HG03196 (cell line): ENCODE measurements around the gene STARD7.
A peak's percentile ranks its signal among the peaks of the same experiment; 100 is the strongest.
"Not testable (repeated sequence)": the region's sequence is repeated elsewhere in the genome, so short reads cannot be mapped to it uniquely, and the experiment has no call there.

Source experiments
- ATAC-seq: cut with Tn5 transposase; IDR thresholded peaks from one replicate; pipeline ENCODE4 v1.9.1; 2021; ENCODE audit not compliant: unreplicated experiment

Gene STARD7

GRCh38 chr2:96150007-96150640 is 58.5 kb downstream of the STARD7 start:
- ATAC-seq = no peak

DNA sequence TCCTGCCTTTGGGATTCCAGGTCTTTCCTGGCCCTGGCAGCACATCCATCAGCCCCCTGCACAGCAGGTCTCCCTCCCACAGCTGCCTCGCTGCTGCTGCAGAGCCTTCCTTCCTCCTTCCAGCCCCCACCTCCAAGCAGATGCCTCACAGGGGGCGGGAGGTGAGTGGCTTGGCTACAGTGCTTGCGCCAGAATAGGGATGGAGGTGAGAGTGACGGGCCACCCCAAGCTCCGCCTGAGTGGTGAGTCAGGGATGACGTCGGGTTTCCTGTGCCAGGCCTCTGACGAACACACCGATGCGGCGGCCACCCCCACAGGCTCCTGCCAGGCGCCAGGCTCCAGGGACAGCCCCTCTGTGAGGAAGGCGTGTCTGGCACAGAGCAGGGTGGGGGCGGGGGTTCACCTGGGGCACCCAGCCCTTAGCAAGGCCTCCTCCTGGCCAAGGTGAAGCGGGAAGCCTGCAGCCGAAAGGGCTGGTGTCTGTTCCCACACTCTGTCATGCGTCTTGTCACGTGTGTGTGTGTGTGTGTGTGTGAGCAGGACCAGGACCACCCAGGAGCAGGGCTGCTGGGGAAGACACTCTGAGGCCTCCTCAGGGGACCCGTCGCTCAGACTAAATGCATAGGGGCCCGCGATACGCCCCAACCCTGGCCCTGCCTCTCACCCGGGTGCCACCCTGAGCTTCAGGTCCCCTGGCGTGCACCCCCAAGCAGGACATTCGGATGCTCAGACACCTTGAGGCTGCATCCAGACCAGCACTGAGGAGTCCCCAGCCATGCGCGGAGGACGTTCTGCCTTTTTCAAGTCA is 60.0 kb downstream of the STARD7 start:
- peak; percentile 32 for ATAC-seq

DNA sequence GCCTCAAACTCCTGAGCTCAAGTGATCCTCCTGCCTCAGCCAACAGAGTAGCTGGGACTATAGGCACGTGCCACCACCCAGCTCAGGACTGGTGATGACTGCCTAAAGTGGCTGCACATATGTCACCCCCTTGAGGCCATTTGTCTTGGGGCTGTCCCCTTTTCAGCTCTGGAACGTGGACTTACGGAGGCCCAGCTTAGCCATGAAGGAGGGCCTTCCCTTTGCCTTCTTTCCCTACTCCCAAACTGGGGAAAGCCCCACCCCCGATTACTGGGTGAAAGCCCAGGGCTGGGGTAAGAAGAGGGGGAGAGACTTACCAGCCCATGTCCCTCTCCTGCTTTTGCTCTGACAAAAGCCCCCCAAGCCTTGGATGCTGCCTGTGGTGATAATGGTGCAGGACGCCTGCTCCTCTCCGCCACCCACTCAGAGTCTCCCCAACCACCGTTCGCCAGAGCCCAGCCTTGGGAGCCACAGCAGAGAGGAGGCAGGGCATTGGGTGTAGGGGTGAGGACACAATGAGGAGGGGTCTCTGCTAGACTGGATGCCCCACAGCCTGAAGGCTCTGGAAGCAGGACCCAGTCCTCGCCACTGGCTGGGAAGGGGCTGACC is 60.9 kb downstream of the STARD7 start:
- ATAC-seq = no peak

- peak; percentile 2 for ATAC-seq
Observed at GRCh38 chr2:96146881-96147592, 61.6 kb downstream of the STARD7 start.

DNA sequence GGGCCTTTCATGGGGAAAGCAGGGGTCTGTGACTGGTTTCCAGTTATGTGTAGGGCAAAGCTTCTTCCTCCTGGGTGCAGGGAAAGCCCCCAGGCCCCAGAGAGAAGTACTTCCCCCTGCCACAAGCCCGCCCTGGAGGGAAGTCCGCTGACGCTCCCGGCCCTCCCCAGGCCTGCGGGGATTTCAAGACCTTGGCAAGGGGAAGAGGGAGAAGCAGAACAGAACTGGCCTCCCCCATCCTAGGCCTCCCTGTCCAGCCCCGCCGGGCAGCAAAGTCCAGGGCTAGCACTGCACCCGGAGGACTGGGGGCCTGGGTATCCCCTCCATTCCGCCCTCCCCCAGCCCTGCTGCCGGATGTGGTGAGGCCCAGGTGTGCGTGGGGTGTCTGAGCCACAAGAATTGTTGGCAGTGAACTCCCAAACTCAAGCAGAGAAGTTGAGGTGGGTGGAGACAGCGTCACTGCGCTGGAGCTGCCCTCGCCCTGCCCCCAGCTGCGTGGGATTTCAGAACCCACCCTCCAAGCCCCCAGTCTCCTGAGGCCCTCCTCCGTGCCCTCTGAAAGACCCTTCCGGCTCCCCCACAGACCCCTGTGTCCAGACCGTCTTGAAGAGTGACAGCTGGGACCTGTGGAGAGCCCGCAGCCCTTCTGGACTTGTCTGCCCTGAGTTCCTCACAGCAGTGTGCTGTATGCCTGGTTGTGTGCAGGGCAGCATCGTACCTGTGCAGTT is 62.3 kb downstream of the STARD7 start:
- peak; percentile 25 for ATAC-seq

GRCh38 chr2:96145848-96146152 is 62.8 kb downstream of the STARD7 start:
- no peak for ATAC-seq

DNA sequence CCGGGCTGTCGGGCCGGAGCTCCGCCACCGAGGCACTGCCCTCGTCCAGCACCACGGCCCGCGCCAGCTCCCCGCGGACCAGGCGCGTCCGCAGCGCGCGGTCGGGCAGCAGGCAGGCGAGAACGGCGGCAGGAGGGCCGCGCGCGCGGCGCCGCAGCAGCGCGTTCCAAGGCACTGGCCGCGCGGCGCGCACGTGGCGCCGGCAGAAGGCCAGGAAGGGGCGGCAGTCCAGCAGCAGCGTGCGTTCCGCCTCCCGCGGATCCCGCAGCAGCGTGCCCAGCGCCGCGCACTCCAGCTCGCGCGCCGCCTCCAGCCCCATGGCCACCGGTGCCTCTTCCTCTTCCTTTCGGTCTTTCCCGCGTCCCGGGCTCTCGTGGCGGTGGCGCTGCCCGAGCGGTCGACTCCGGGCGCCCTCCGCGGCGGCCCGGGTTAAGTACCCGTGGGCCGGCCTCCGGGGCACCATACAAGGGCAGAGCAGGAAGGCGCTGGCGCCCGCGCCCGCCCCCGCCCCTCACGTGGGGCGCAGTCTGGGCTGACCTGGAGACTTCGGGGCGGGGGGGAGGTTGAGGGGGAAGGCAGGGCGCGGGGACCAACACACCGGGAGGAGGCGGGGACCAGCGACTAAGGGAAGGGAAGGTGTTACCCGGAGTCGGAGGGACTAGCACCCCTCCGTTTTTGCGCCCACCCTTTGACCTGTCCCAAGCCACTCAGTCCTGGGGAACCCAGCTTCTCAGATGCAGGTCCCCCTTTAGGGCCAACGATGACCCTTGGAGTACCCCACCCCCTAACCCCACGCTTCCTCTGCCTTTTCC is 63.4 kb downstream of the STARD7 start, which contains the start of gene DUSP2:
TSS of gene DUSP2 (minus strand) at position 405 of the 812 bp plus-strand sequence. CDS start at position 319, 86 bp downstream.
- peak; percentile 41 for ATAC-seq

- ATAC-seq = no peak
Observed at GRCh38 chr2:96144481-96145035, 64.1 kb downstream of the STARD7 start.

DNA sequence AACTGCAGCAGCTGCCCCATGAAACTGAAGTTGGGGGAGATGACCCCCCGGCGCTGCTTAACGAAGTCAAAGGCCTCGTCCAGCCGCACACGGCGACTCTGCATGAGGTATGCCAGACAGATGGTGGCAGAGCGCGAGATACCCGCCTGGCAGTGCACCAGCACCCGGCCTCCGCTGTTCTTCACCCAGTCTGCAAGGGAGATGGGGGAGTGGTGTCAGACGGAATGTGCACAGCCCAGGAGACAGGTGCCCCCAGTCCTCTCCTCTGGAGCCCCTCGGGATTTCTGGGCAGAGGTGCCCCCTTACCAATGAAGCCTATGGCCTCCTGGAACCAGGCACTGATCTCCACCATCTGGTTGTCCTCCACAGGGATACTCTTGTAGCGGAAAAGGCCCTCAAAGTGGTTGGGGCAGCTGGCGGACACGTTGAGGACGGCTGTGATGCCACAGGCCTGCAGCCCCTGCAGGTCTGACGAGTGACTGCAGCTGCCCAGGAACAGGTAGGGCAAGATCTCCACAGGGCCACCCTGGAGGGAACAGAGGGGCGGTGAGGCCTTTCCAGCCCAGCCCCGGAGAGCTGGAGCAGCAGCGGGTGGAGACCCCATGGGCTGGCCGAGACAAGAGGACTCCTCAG is 64.7 kb downstream of the STARD7 start:
- ATAC-seq = no peak

GRCh38 chr2:96143231-96143847 is 65.3 kb downstream of the STARD7 start:
- no peak for ATAC-seq

- no peak for ATAC-seq
Observed at GRCh38 chr2:96142217-96143113, 66.2 kb downstream of the STARD7 start.

DNA sequence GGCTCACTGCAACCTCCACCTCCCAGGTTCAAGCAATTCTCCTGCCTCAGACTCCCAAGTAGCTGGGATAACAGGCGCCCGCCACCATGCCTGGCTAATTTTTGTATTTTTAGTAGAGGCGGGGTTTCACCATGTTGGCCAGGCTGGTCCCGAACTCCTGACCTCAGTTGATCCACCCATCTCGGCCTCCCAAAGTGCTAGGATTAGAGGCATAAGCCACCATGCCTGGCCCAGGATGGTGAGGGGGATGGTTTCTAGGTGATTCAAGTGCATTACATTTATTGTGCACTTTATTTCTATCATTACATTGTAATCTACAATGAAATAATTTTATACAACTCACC is 67.0 kb downstream of the STARD7 start:
- not testable (repeated sequence) for ATAC-seq

DNA sequence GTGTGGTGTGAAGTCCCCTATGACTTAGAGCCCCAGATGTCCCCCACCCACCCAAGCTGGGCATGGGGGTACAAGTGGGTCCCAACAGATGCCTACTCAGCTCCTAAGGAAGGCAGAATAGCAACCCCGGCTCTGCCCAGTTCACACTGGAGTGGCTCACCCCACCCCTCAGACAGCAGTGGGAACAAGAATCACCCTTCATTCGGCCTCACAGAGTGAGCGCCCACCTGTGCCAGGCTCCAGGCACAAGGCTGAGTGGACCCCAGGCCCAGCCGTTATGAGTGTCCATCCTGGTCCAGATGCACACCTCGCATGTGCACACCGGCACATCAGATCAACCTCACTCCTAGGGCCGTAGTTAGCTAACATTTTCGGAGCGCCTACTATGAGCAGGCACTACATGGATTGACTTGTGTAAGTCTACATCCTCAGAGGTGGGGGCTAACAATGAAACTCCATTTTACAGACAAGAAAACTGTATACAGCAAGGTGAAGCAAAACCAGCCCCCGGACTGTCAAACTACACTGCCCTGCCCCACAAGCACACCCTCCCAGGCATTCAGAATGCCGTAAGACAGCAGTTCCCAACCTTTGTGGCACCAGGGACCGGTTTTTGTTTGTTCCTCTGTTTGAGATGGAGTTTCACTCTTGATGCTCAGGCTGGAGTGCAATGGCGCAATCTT is 67.5 kb downstream of the STARD7 start:
- ATAC-seq = no peak

- ATAC-seq = no peak
Observed at GRCh38 chr2:96139181-96139758, 69.4 kb downstream of the STARD7 start.

GRCh38 chr2:96138179-96139145 is 70.2 kb downstream of the STARD7 start, which contains the start of gene ASTL:
Gene ASTL (minus strand): TSS chr2:96138502. CDS start chr2:96138436, 66 bp downstream.
- no peak for ATAC-seq
